Measurements from ENCODE around the gene AASDH.

DNA sequence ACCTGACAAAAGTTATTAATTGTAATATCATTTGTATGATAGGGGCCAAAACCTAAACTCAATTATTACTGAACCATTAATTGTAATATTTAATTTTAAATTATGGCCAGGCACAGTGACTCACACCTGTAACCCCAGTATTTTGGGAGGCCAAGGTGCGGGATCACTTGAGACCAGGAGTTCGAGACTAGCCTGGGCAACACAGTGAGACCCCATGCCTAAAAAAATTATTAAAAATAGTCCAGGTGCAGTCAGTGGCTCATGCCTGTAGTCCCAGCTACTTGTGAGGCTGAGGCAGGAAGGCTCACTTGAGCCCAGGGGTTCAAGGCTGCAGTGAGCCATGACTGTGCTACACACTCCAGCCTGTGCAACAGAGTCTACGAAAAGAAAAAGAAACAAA, 30.1 kb upstream of the AASDH start:
- TF ChIP-seq FOXK2 (IDR thresholded peaks at IDR 0.05) = no peak
- no peak for TF ChIP-seq FOXM1 (IDR thresholded peaks at IDR 0.05; ENCODE audit: borderline replicate concordance)
- no peak for TF ChIP-seq LEF1 (IDR thresholded peaks at IDR 0.05; ENCODE audit: borderline replicate concordance)
- TF ChIP-seq ELF4 (IDR thresholded peaks at IDR 0.05) = no peak
- TF ChIP-seq FOXA1 (IDR thresholded peaks at IDR 0.05) = no peak
- TF ChIP-seq SP1 (IDR thresholded peaks at IDR 0.05) = no peak
- TF ChIP-seq SUZ12 (IDR thresholded peaks at IDR 0.05) = no peak
- no peak for TF ChIP-seq HDGF (IDR thresholded peaks at IDR 0.05; ENCODE audit: borderline replicate concordance)
- no peak for TF ChIP-seq BHLHE40 (IDR thresholded peaks at IDR 0.05; ENCODE audit: borderline replicate concordance)
- TF ChIP-seq L3MBTL2 (conservative IDR thresholded peaks at IDR 0.05) = no peak
